Stimulated activated CD4-positive, alpha-beta T cell treated with anti-CD3 and anti-CD28 coated beads, Interleukin-1b, Interleukin-23, amount 100 ng/mL, for 48 hours (primary cell): ENCODE measurements around the gene MAL.

Source experiments
- DNase-seq: peaks from one replicate; pipeline ENCODE4 v3.0.0-alpha.2; 2020

The MAL gene

GRCh38 chr2:94996305-94997100 lies 29.0 kb upstream of the MAL start:
- DNase-seq: no peak

GRCh38 chr2:94997981-94998930 lies 27.3 kb upstream of the MAL start:
- DNase-seq: no peak

- DNase-seq: no peak
These were observed 26.1 kb upstream of the MAL start for GRCh38 chr2:94999431-94999883.

GRCh38 chr2:95001051-95001562 lies 24.4 kb upstream of the MAL start:
- no peak for DNase-seq

- DNase-seq: no peak
These were observed 23.8 kb upstream of the MAL start for GRCh38 chr2:95001701-95002100.

- no peak for DNase-seq
These were observed 23.0 kb upstream of the MAL start for GRCh38 chr2:95002498-95002897.

- DNase-seq: no peak
These were observed 21.2 kb upstream of the MAL start for GRCh38 chr2:95004287-95004686.

GRCh38 chr2:95004711-95005110 lies 20.8 kb upstream of the MAL start:
- DNase-seq: no peak

GRCh38 chr2:95005726-95006125 lies 19.8 kb upstream of the MAL start:
- DNase-seq: no peak

- DNase-seq: no peak
These were observed 18.9 kb upstream of the MAL start for GRCh38 chr2:95006588-95006987.

GRCh38 chr2:95007031-95007609 lies 18.4 kb upstream of the MAL start:
- DNase-seq: no peak

- no peak for DNase-seq
These were observed 17.7 kb upstream of the MAL start for GRCh38 chr2:95007822-95008221.

- no peak for DNase-seq
These were observed 17.2 kb upstream of the MAL start for GRCh38 chr2:95008306-95008705.

GRCh38 chr2:95008996-95009395 lies 16.5 kb upstream of the MAL start:
- no peak for DNase-seq

GRCh38 chr2:95009412-95009811 lies 16.1 kb upstream of the MAL start:
- DNase-seq: no peak

GRCh38 chr2:95010126-95010525 lies 15.4 kb upstream of the MAL start:
- no peak for DNase-seq

- DNase-seq: no peak
These were observed 14.8 kb upstream of the MAL start for GRCh38 chr2:95010718-95011117.

GRCh38 chr2:95012881-95013550 lies 12.5 kb upstream of the MAL start:
- DNase-seq: no peak

GRCh38 chr2:95013726-95014125 lies 11.8 kb upstream of the MAL start:
- DNase-seq: no peak

- DNase-seq: no peak
These were observed 11.3 kb upstream of the MAL start for GRCh38 chr2:95014126-95014708.

GRCh38 chr2:95015261-95015912 lies 10.1 kb upstream of the MAL start:
- DNase-seq: peak; percentile 33

- DNase-seq: no peak
These were observed 8.9 kb upstream of the MAL start for GRCh38 chr2:95016616-95017015.
